Urothelium cell line (cell line): Measurements from ENCODE around the gene STEAP4.
"Not testable (repeated sequence)": the region's sequence is repeated elsewhere in the genome, so short reads cannot be mapped to it uniquely, and the experiment has no call there.

ENCODE experiments used
- DNase-seq: peaks from one replicate; pipeline ENCODE4 v3.0.0; 2011; ENCODE audit warnings: low spot score, mixed read lengths
- FAIRE-seq: peaks from 2 replicates; lab custom pipeline; 2011; peaks lifted over from hg19 to GRCh38; lab: Jason Lieb, UNC

Gene STEAP4

DNA sequence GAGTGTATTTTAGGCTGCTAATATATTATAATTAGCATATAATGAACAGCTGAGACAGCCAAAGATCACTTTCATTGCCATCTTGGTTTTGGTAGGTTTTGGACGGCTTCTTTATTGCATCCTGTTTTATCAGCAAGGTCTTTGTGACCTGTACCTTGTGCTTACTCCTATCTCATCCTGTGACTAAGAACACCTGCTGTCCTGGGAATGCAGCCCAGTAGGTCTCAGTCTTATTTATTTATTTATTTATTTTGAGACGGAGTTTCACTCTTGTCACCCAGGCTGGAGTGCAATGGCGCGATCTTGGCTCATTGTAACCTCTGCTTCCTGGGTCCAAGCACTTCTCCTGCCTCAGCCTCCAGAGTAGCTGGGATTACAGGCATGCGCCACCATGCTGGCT, 31.8 kb downstream of the STEAP4 start:
- not testable (repeated sequence) for DNase-seq, FAIRE-seq

DNA sequence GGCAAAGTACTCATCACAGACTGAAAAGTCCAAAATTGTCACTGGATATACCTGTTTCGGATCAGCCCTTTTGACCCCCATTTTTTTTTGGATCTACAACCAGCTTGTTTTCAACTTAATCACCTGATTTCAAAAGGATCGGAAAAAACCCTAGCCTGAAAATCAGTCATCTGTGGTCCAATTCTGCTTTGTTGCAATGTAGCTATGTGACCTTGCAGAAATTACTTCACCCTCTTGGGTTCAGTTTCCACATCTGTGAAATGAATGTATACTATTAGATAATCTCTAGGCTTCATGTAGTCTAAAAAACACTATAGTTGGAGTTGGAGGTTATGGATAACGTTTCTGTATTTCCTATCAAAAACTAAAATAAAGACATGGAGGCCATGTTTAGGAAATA, 37.1 kb downstream of the STEAP4 start:
- no peak for FAIRE-seq
- DNase-seq, result no peak

DNA sequence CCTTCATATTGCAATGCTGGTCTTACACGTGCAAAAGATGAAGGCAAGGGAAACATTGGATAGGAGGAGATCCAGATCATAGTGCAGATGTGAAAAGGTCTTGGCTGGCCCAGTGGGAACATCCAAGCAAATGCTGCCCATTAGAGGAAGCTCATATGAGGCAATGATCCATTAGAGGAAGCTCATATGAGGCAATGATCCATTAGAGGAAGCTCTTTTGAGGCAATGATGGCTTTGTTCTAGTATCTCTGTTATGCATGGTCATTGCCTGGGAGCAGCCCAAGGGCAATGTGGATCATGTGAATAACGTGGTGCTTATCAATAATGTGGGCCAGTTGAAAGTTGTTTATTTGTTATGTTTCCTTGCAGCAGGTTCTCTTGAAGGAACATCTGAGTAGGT, 37.8 kb downstream of the STEAP4 start:
- DNase-seq (no peak), FAIRE-seq (peak; percentile 13)

DNA sequence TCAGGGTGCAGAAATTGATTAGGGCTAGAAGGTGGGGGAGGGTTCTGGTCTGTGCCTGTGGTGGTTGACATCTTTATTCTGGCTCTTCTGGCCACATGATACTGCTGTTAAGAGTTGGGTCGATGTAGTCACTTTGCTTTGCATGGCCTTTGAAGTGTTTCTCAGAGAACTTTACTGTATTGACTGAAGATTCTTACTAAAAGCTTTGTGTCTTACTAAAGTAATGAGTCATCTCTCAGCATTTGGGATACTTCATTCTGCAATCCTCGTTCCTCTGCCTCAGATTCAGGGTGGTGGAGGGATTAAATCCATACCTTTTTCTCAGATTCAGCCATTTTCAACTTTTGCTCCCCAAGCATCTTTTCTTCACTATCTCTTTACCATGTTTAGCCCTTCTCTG, 38.6 kb downstream of the STEAP4 start:
- DNase-seq (no peak), FAIRE-seq (no peak)

DNA sequence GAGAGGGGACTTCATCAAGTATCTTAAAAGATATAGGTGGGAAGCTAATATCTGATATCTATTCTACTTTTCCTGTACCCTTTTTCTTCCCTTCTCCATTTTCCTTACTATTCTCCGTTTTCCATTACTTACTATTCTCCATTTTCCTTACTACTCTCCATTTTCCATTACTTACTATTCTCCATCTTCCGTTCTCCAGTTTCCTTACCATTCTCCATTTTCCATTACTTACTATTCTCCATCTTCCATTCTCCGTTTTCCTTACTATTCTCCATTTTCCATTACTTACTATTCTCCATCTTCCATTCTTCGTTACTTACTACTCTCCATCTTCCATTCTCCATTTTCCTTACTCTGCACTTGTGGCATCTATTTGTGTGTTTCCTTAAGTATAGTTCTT, 39.3 kb downstream of the STEAP4 start:
- FAIRE-seq, result peak; percentile 40

DNA sequence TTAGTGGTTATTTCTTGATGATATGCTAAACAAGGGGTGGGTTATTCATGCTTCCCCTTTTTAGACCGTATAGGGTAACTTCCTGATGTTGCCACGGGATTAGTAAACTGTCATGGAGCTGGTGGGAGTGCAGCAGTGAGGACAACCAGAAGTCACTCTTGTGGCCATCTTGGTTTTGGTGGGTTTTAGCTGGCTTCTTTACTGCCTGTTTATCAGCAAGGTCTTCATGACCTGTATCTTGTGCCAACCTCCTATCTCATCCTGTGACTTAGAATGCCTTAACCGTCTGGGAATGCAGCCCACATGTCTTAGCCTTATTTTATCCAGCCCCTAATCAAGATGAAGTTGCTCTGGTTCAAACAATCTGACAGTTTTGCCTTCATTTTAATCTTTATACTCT, 41.7 kb downstream of the STEAP4 start:
- DNase-seq, FAIRE-seq: not testable (repeated sequence)

More for the DNA sequence above, 39.3 kb downstream of the STEAP4 start:
- no peak for DNase-seq

DNA sequence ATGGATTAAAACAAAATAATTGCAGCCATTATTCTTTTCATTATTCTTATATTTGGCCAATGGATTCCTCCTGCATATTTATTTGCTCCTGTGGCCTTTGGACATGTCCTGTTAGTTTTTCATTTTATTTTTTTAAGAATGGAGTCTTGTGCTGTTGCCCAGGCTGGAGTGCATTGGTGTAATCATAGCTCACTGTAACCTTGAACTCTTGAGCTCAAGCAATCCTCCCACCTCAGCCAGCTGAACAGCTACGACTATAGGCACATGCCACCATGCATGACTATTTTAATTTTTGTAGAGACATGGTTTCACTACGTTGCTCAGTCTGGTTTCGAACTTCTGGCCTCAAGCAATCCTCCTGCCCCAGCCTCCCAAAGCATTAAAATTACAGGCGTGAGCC, 44.1 kb downstream of the STEAP4 start:
- DNase-seq, result no peak
- peak; percentile 23 for FAIRE-seq

DNA sequence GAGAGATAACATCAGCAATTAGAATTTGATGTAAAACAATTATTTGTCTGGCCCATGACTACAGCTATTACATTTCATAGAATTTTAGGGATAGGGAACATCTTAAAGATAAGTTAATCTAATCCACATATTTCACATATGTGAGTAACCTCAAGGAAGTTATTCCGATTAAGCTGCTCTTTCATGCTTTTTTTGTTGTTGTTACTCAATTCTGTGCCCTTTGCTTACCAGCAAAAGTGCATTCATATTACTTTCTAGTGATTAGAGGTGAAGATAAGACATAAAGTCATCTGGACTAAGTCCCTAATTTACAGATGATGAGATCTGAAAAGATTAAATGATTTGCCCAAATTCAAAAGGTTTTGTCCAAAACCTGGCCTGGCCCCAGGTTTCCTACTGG, 46.0 kb downstream of the STEAP4 start:
- FAIRE-seq (no peak), DNase-seq (no peak)

DNA sequence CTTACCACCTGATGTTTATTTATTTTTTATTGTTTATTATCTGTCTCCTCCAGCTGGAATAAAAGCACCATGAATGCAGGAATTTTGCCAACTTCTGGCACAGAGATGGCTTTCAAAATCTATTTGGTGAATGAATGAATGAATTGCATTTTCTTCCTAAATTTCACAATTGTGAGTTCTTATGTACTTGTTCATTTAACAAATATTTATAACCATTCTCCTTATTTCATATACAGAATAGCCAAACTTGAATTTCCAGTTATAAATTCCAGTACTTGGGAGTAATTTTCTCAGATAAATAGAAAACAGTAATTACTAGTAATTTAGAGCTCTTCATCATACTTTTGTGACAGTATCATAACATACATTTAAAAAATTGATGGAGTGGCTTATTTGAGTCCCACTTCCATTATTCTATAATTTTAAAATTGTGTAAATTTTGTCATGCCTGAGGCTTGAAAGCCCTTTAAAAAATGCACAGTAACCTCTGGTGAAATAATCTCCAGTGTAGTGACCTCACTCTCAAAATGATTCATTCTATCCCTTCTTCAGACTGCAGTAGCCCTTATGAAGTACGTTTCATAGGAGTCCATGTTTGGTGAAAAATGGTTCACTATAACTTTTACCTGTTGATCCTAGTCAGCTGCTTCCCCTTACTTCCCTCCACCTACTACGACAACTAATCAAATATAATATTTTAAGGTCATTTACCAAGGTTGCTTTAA, 46.9 kb downstream of the STEAP4 start:
- DNase-seq (no peak), FAIRE-seq (no peak)

DNA sequence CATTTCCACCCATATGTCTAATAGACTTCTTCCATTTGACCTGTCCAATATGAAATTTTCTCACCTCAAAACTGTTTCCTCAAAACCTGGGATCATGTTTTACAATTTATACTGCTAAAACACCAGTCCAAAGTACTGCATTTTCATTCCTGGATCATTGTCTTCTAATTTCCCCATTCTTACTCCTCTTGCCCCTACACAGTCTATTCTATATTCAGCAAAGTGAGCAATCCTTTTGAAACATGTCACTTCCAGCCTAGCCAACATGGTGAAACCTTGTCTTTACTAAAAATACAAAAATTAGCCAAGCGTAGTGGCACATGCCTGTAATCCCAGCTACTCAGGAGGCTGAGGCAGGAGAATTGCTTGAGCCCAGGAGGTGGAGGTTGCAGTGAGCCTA, 48.4 kb downstream of the STEAP4 start:
- not testable (repeated sequence) for DNase-seq, FAIRE-seq

DNA sequence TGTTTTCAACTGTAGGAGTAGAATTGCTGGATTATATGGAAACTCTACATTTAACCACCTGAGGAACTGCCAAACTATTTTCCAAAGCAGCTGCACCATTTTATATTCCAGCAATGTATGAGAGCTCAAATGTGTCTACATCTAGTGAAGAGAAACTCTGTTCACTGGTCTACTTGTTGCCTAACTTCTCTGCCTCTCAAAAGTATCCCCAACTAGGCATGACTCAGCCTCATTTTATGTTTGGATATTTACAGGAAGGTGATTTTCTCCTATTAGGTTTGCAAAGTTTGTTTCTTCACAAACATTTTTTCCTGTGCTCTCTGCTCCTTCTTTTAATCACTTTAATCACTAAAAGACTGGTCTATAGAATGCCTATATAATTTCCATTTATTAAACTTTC, 49.8 kb downstream of the STEAP4 start:
- DNase-seq, result no peak
- peak; percentile 75 for FAIRE-seq

DNA sequence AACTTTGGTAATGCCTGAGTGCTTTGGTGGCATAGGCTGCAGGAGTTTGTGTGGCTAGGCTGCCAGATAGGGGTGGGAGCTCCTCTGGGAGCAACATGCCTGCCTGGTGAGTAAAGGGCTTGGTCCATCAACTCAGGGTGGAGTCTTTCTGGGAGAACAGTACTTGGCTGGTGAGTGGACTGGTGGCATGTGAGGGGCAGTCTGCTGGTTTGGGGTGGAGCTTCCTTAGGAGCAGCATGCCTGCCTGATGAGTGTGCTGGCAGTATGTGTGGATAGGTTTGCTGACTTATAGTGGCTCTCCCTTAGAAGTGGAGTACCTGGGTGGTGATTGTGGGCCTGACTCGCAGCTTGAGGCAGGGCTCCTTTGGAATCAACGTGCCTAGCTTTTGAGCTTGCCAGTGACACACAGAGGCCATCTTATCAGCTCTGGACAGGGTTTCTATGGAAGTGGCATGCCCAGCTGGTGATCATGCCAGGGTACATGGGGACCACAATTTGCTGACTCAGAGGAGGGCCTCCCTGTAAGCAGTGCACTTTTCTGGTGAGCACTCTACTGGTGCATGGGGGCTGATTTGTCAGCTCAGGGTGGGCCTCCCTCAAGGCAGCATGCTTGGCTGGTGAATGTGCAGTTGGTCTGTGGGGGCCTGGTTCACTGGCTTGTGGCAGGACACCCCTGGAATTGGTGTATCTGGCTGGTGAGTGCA, 51.8 kb downstream of the STEAP4 start:
- FAIRE-seq (peak; percentile 98), DNase-seq (peak; percentile 89)

DNA sequence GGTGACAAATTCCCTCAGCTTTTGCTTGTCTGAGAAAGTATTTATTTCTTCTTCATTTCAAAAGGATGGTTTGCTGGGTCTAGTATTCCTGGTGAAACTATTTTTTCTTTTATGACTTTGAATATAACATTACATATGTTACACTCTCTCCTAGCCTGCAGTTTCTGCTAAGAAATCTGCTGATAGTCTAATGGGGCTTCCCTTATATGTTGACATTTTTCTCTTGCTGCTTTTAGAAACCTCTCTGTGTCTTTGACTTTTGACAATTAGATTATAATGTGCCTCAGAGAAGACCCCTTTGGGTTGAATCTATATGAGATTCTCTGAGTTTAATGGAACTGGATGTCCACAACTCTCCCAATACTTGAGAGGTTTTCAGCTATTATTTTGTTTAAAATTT, 53.1 kb downstream of the STEAP4 start:
- DNase-seq (no peak), FAIRE-seq (no peak)

DNA sequence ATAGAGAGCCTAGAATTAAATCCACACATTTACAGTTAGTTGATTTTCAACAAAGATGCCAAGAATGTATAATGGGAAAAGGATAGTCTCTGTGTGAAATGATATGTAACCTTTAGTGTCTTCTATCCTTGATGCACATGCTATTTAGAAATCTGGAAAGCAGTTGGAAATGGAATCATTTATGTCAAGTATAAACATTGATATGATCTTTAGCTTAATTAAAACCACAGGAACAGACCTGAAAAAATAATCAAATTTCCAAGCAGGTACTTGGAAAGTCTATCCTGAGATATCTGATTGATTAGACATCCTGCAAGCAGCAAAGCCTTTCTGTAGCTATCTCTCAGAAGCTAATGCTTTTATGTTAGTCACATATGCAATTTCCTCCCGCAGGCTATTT, 62.4 kb downstream of the STEAP4 start:
- no peak for FAIRE-seq
- DNase-seq, result no peak

DNA sequence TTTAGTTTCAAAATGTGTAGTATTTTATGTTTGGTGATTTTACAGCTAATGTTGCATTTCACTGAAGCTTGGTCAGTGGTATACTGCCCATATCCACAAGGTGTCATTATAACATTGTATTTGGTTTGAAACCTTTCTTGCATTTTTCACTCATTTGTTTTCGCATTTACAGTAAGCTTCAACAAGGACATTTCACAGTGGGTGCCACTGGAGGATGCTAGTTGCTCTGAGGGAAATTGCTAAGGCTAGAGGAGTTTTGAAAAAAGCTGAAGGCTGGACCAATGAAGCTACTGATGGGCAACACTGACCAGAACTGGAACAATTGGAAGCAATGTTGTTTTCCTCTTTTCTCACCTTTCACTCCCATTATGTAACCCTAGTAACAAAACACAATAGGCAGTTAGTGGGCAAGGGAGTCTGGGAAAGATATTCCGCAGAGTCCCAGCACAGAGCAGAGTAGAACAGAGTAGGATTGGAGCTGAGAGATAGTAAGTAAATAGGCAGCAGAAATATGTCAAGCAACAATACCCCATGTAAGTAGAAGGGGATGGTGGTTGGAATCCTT, 63.3 kb downstream of the STEAP4 start:
- peak; percentile 44 for FAIRE-seq

DNA sequence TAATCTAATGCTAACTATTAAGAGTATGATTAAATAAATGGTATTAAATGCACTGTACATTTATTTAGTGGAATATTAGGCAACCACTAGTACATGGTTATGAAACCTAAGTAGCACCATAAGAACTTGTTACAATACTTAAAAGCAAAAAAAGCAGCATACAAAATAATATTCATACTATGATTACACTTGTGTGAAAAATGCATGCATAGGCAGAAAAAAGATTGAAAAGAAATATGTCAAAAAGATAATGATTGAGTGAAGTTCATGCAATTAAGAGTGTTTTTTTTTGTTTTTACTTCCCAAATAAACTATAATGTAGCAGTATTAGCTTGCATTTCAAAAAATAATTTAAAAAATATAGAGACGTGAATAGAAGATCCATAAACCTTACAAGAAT, 66.8 kb downstream of the STEAP4 start:
- no peak for FAIRE-seq
- no peak for DNase-seq

More for the DNA sequence above, 63.3 kb downstream of the STEAP4 start:
- DNase-seq, result peak; percentile 58

DNA sequence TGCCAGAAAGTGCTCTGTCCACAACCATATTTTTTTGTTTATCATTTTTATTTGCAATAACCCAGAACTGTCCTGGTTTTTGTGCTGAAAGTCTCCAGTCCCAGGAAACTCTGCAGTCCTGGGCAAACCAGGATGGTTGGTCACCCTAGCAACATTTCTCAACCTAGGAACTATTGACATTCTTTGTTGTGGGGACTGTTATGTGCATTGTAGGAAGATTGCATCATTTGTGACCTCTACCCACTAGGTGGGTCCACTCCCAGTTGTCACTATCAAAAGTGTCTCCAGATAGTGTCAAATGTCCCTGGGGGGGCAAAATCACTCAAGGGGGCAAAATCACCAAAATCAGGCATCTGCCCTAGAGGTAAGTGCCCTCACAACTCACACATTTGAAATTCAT, 72.9 kb downstream of the STEAP4 start:
- no peak for DNase-seq
- no peak for FAIRE-seq

DNA sequence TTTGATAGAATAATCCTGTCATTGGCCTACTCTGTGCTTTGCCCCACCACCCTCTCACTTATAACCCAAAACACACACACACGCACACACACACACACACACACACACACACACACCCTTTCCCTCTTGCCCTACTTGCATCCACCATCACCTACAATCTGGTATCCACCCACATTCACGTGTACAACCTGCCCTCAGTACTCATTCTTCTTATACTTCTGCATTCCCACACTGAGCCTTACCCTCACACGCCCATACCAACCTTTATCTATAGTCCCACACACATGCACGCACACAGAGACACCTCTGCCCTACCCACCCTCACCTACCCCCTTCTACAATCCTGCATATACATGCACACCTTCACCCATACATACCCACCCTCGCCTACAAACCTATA, 76.0 kb downstream of the STEAP4 start:
- DNase-seq (no peak), FAIRE-seq (peak; percentile 84)

DNA sequence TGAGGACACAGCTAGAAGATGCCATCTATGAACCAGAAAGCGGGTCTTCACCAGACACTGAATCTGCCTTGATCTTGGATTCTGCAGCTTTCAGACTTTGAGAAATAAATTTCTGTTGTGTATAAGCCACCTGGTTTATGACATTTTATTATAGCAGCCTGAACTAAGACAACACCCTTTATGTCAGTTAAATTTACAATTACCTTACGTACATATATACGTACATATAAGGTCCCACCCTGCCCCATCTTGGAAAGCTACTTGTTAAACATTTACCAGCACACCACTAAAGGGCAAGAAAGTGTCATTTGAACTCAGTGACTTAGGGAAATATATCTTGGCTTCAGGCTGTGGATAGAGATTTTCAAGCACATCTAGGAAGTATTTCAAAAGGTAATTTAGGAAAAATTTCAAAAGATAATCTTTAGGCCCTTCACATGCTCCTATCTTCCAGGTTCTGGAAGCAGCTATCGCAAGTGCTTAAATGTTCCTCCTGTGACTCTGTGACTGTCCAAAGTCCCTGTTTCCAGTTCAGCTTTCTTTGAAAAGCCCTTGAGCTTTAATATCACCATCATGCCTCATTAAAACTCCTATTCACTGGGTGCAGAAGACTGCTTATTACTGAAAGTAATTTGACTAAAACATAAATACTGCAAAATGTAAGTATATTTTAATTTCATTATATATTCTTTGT, 77.2 kb downstream of the STEAP4 start:
- FAIRE-seq (no peak), DNase-seq (no peak)

DNA sequence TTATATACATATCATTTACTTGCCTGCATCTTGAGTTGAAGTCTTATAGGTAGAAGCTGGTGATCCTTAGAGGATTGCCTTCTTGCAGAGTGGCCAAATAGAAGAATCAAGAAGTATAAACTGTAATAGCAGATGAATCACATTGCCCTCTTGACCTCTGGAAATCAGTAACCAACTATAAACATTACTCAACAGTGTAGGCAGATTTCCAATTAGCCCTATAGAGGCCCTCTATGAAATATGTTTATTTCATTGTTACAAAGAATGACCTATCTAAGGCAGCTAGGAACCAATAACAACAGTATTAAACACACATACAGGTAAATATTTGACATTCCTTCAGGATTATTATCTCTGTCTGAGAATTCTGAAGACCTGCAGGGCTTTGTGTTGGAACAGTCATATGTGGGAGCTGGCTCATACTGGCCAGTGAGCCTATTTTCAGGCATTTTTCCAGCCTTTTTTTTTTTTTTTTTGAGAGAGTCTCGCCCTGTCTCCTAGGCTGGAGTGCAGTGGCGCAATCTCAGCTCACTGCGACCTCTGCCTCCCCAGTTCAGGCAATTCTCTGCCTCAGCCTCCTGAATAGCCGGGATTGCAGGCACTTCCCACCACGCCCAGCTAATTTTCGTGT, 79.7 kb downstream of the STEAP4 start:
- DNase-seq (peak; percentile 84), FAIRE-seq (peak; percentile 59)

DNA sequence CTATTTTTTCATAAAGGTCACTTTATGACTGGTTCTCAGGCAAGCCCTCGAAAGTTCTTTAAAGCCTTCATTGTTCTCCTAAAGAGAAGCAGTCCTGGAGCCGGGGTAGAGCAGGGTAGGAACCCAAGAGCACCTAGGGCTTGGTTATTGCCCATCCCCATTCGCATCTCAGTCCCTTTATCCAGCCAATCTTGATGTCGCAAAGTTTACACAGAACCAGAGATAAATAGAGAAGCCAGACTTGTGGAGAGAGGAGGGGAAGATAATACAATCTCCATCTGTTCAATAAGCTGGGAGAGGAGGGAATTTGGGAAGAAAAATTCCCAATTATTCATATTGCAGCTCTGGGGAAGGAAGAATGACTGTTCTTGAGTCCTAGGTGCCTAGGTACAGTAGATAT, 80.5 kb downstream of the STEAP4 start:
- FAIRE-seq (no peak), DNase-seq (no peak)
